IPS-18a (cell line): ENCODE data around the gene CSRNP3.

ENCODE experiments used
- H3K27ac ChIP-seq: one replicate; pipeline ENCODE4 v1.5.1; 2013; ENCODE audit warnings: low read length
- H3K27me3 ChIP-seq: one replicate; pipeline ENCODE4 v1.6.1; 2013; ENCODE audit warnings: mild to moderate bottlenecking, low read length; ENCODE audit not compliant: control insufficient read depth, insufficient read depth
- H3K36me3 ChIP-seq: one replicate; pipeline ENCODE4 v1.6.1; 2013; ENCODE audit warnings: low read depth, low read length; ENCODE audit not compliant: control insufficient read depth
- H3K4me1 ChIP-seq: one replicate; pipeline ENCODE4 v1.6.1; 2013; ENCODE audit warnings: low read depth, low read length; ENCODE audit not compliant: control insufficient read depth
- H3K4me3 ChIP-seq: one replicate; pipeline ENCODE4 v1.5.1; 2013; ENCODE audit warnings: low read length
- H3K9ac ChIP-seq: one replicate; pipeline ENCODE4 v1.6.1; 2013; ENCODE audit warnings: mild to moderate bottlenecking, low read length, moderate library complexity
- H3K9me3 ChIP-seq: one replicate; pipeline ENCODE4 v1.6.1; 2013; ENCODE audit warnings: low read depth, low read length; ENCODE audit not compliant: control insufficient read depth

CSRNP3 gene

GRCh38 chr2:165623783-165624469, 154.4 kb downstream of the CSRNP3 start:
- Histone ChIP-seq H3K27ac (no peak overlapping the region), H3K4me1 (peaks cover 25% of the 10 kb centered on the region), H3K9me3 (no peaks in the 10 kb centered on the region), H3K36me3 (no peaks in the 10 kb centered on the region), H3K27me3 (no peaks in the 10 kb centered on the region), H3K4me3 (no peak overlapping the region), H3K9ac (no peak overlapping the region)

DNA sequence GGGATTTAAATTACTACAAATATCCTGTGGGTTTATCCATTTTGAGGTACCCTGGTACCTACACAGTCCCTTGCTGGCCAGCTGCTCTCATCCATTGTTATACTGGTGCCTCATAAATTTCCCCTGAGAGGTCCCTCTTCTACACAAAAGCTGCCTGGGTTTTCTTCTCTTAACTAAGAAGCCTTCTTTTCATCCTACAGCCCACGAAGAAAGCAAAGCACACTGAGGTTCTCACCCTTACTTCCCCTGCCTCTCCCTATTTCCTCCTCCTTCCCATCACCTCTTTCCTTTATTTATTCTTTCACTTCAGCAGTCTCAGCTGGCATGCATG, 154.9 kb downstream of the CSRNP3 start:
- H3K27ac ChIP-seq = no peak overlapping the region

GRCh38 chr2:165627470-165627869, 158.0 kb downstream of the CSRNP3 start:
- H3K4me3 ChIP-seq = no peak overlapping the region
- H3K9me3 ChIP-seq = no peaks in the 10 kb centered on the region
- H3K36me3 ChIP-seq = no peaks in the 10 kb centered on the region
- H3K9ac ChIP-seq = no peak overlapping the region
- H3K27me3 ChIP-seq = no peaks in the 10 kb centered on the region
- H3K27ac ChIP-seq = no peak overlapping the region
- H3K4me1 ChIP-seq = peaks cover 40% of the 10 kb centered on the region

More for the DNA sequence above, 154.9 kb downstream of the CSRNP3 start:
- Histone ChIP-seq H3K4me1 (peaks cover 30% of the 10 kb centered on the region), H3K9me3 (no peaks in the 10 kb centered on the region), H3K36me3 (no peaks in the 10 kb centered on the region), H3K4me3 (no peak overlapping the region), H3K27me3 (no peaks in the 10 kb centered on the region), H3K9ac (no peak overlapping the region)

GRCh38 chr2:165629776-165630175, 160.3 kb downstream of the CSRNP3 start:
- Histone ChIP-seq H3K36me3 (no peaks in the 10 kb centered on the region), H3K4me3 (no peak overlapping the region), H3K9me3 (no peaks in the 10 kb centered on the region), H3K9ac (no peak overlapping the region), H3K27ac (no peak overlapping the region), H3K4me1 (peaks cover 50% of the 10 kb centered on the region), H3K27me3 (no peaks in the 10 kb centered on the region)

DNA sequence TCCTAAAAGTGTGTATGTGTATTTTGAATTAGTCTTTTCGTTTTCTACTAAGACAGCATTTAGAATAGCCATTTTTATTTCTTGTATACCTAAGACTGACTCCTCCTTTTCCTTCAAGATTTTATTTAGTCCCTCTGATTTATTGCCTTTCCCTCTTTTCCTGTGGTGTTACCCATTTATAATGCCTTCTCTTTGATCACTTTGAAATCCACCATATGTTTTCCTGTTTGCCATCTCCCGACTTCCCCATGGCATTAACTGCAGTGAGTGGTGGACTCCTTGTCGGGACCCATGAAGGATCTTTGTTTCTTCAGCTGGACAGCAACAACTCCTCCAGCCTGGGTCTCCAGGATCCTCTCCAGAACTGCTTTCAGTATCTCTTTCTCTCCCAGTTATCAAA, 160.7 kb downstream of the CSRNP3 start:
- no peak overlapping the region for H3K9ac ChIP-seq
- no peaks in the 10 kb centered on the region for H3K9me3 ChIP-seq
- peaks cover 50% of the 10 kb centered on the region for H3K4me1 ChIP-seq
- H3K27me3 ChIP-seq = no peaks in the 10 kb centered on the region
- H3K4me3 ChIP-seq = no peak overlapping the region
- H3K27ac ChIP-seq = no peak overlapping the region
- H3K36me3 ChIP-seq = no peaks in the 10 kb centered on the region

DNA sequence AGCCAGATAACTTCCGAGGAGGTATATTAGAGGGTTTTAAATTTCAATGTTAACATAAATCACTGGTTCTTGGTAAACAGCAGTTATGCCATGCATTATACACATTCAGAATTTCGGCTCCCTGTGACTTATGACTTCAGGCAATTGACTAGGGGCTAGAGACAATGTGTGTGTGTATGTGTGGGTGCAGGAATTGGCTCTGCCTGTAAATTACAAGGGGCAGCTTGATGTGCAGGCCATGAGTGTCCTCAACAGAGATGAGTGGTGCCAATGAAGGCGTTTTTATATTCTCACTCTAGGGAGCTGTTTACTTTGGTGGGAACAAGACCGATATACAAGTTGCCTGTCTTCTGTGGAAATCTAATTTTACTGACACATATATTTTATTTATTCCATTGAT, 161.6 kb downstream of the CSRNP3 start:
- Histone ChIP-seq H3K9me3 (no peaks in the 10 kb centered on the region), H3K27me3 (no peaks in the 10 kb centered on the region), H3K4me1 (peaks cover 57% of the 10 kb centered on the region), H3K4me3 (no peak overlapping the region), H3K27ac (no peak overlapping the region), H3K9ac (no peak overlapping the region), H3K36me3 (no peaks in the 10 kb centered on the region)

GRCh38 chr2:165632594-165632993, 163.1 kb downstream of the CSRNP3 start:
- H3K9ac ChIP-seq = peak overlapping the region; percentile 35
- H3K27ac ChIP-seq = peak overlapping the region; percentile 50
- peaks cover 54% of the 10 kb centered on the region for H3K4me1 ChIP-seq
- H3K9me3 ChIP-seq = no peaks in the 10 kb centered on the region
- H3K4me3 ChIP-seq = no peak overlapping the region
- H3K36me3 ChIP-seq = no peaks in the 10 kb centered on the region
- H3K27me3 ChIP-seq = no peaks in the 10 kb centered on the region

- peak overlapping the region; percentile 17 for H3K4me3 ChIP-seq
- H3K27me3 ChIP-seq = no peaks in the 10 kb centered on the region
- H3K4me1 ChIP-seq = peaks cover 51% of the 10 kb centered on the region
- peak overlapping the region; percentile 50 for H3K27ac ChIP-seq
- no peaks in the 10 kb centered on the region for H3K9me3 ChIP-seq
- H3K9ac ChIP-seq = peak overlapping the region; percentile 35
- H3K36me3 ChIP-seq = no peaks in the 10 kb centered on the region
Measured at GRCh38 chr2:165633431-165633830, 163.9 kb downstream of the CSRNP3 start.

GRCh38 chr2:165634282-165634681, 164.8 kb downstream of the CSRNP3 start:
- H3K4me1 ChIP-seq = peaks cover 49% of the 10 kb centered on the region
- no peaks in the 10 kb centered on the region for H3K36me3 ChIP-seq
- H3K27ac ChIP-seq = no peak overlapping the region
- H3K9me3 ChIP-seq = no peaks in the 10 kb centered on the region
- no peaks in the 10 kb centered on the region for H3K27me3 ChIP-seq
- no peak overlapping the region for H3K4me3 ChIP-seq
- H3K9ac ChIP-seq = no peak overlapping the region

DNA sequence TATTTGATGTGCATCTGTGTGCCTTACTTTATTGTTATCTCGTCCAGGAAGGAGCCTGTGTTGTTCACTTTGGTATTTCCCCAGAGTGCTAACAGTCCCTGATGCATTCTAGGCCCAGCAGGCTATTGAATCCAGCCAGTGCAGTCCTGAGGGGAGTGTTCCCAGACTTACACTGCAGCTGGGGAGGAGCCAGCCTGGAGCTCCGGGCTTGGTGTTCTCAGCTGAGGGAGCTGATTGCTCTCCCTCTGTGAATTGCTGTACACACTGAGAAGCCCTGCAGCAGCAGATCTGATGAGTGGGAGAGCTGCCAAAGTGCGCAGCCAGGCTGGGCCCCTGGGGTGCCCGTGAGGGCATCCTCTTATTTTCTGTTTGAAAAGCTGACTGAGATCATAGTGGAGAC, 165.4 kb downstream of the CSRNP3 start:
- no peak overlapping the region for H3K27ac ChIP-seq
- H3K9me3 ChIP-seq = no peaks in the 10 kb centered on the region
- H3K36me3 ChIP-seq = no peaks in the 10 kb centered on the region
- H3K4me3 ChIP-seq = no peak overlapping the region
- H3K27me3 ChIP-seq = no peaks in the 10 kb centered on the region
- H3K9ac ChIP-seq = no peak overlapping the region
- H3K4me1 ChIP-seq = peaks cover 43% of the 10 kb centered on the region

- H3K4me3 ChIP-seq = no peak overlapping the region
- no peaks in the 10 kb centered on the region for H3K36me3 ChIP-seq
- no peak overlapping the region for H3K9ac ChIP-seq
- H3K27ac ChIP-seq = no peak overlapping the region
- H3K4me1 ChIP-seq = peaks cover 36% of the 10 kb centered on the region
- no peaks in the 10 kb centered on the region for H3K9me3 ChIP-seq
- no peaks in the 10 kb centered on the region for H3K27me3 ChIP-seq
Measured at GRCh38 chr2:165635532-165635931, 166.0 kb downstream of the CSRNP3 start.

DNA sequence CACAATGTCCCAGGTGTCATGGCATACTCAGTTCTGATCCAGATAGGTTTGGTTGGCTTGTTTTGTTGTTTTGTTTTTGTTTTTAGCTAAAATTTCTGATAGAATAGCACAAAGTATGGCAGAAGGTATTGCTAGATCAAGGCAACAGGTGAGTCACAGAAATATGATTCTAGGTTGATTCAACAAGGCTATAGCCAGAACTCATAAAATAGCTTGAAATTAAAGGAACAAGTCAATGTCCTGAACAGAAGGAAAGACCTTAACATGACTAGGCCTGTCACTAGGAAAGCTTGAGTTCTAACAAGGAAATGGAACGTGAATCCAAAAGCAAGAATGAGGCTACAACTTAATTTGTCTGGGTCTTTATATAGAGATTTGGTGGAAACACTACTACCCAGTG, 167.5 kb downstream of the CSRNP3 start:
- Histone ChIP-seq H3K4me3 (no peak overlapping the region), H3K4me1 (peaks cover 34% of the 10 kb centered on the region), H3K36me3 (no peaks in the 10 kb centered on the region), H3K27ac (no peak overlapping the region), H3K9ac (no peak overlapping the region), H3K27me3 (no peaks in the 10 kb centered on the region), H3K9me3 (no peaks in the 10 kb centered on the region)
